Lower leg skin (tissue), 4 donors: ENCODE results near the gene IL3. TPM values are rescaled to one million over a fixed set of nuclear protein-coding genes. Genes with fewer than 3 reads are reported as not detected.

Source experiments
- DNase-seq, 2 donors: peaks; one replicate each; pipeline ENCODE4 v3.0.0-alpha.2; 2019; ENCODE audit warnings: low spot score in 2 of 2
- H3K4me3 ChIP-seq: fragments of 200-600 bp; sonication (generic); 2 replicates; pipeline ENCODE4 v1.5.1; 2017; ENCODE audit warnings: mild to moderate bottlenecking, low read depth; ENCODE audit not compliant: poor library complexity, severe bottlenecking
- CTCF ChIP-seq, 3 donors: fragments of 450-650 bp; IDR thresholded peaks; one replicate each; pipeline ENCODE4 v1.5.1; 2016; ENCODE audit warnings: antibody characterized with exemption in 3 of 3, mild to moderate bottlenecking in 3 of 3, moderate library complexity in 2 of 3
- POLR2A ChIP-seq, 2 donors: fragments of 450-650 bp; IDR thresholded peaks; one replicate each; pipeline ENCODE4 v1.6.1; 2016 to 2017; ENCODE audit warnings: antibody characterized with exemption in 2 of 2, mild to moderate bottlenecking in 1 of 2, moderate library complexity in 1 of 2
- WGBS, 2 donors: methylation state at CpG; one replicate each; pipeline ENCODE4 v1.1.5; 2018; 5-methylcytosine and 5-hydroxymethylcytosine counted together
- intact Hi-C: fragments of 100-400 bp; cut with DNase I; formaldehyde crosslinking; loops from one replicate; pipeline ENCODE4 v1.15.0; 2023; ENCODE audit warnings: low total_unique reads
- total RNA-seq, 4 donors: library from RNA; depleted of rRNA; stranded (reverse); fragments of >200 nt; gene quantifications; one replicate each; pipeline ENCODE4 v1.1.0, GENCODE V29; 2016

The IL3 gene
- total RNA-seq, 4 donors from 2014 or later, result not detected

GRCh38 chr5:132029609-132030330 lies 30.7 kb upstream of the IL3 start:
- intact Hi-C loops, result no loop called here
- TF ChIP-seq CTCF (IDR thresholded peaks at IDR 0.05), result no peak
- no peak for TF ChIP-seq POLR2A (IDR thresholded peaks at IDR 0.05)
- no peak for DNase-seq
- 86 to 88% methylated on average over 4 of the region's 4 CpGs for WGBS, 2 donors
- H3K4me3 ChIP-seq, result no peak overlapping the region

GRCh38 chr5:132030610-132031009 lies 29.8 kb upstream of the IL3 start:
- intact Hi-C loops, result no loop called here
- TF ChIP-seq POLR2A (IDR thresholded peaks at IDR 0.05) (no peak), CTCF (IDR thresholded peaks at IDR 0.05) (no peak)
- no peak overlapping the region for H3K4me3 ChIP-seq
- 79 to 90% methylated on average over 2 of the region's 2 CpGs for WGBS, 2 donors
- DNase-seq, result no peak

GRCh38 chr5:132032196-132032595 lies 28.3 kb upstream of the IL3 start:
- no peak for DNase-seq
- no peak overlapping the region for H3K4me3 ChIP-seq
- intact Hi-C loops, result no loop called here
- TF ChIP-seq POLR2A (IDR thresholded peaks at IDR 0.05) (no peak), CTCF (IDR thresholded peaks at IDR 0.05) (no peak)

GRCh38 chr5:132033122-132033521 lies 27.3 kb upstream of the IL3 start:
- WGBS, 2 donors, result 76 to 78% methylated on average over 4 of the region's 4 CpGs
- DNase-seq, result no peak
- H3K4me3 ChIP-seq, result no peak overlapping the region
- intact Hi-C loops, result no loop called here
- no peak for TF ChIP-seq POLR2A (IDR thresholded peaks at IDR 0.05)
- no peak for TF ChIP-seq CTCF (IDR thresholded peaks at IDR 0.05)

GRCh38 chr5:132037353-132037752 lies 23.1 kb upstream of the IL3 start:
- no peak overlapping the region for H3K4me3 ChIP-seq
- DNase-seq, result no peak
- intact Hi-C loops, result no loop called here
- TF ChIP-seq CTCF (IDR thresholded peaks at IDR 0.05) (no peak), POLR2A (IDR thresholded peaks at IDR 0.05) (no peak)
- WGBS, 2 donors, result 43 to 51% methylated on average over 2 of the region's 2 CpGs

- DNase-seq, result peak in 1 of 2 donors; percentile 68
Observed at GRCh38 chr5:132044207-132044606, 16.2 kb upstream of the IL3 start.

More at GRCh38 chr5:132044207-132044606, 16.2 kb upstream of the IL3 start:
- WGBS, 2 donors, result 78 to 84% methylated on average over 10 of the region's 10 CpGs
- no peak overlapping the region for H3K4me3 ChIP-seq
- intact Hi-C loops, result no loop called here
- no peak for TF ChIP-seq POLR2A (IDR thresholded peaks at IDR 0.05)
- TF ChIP-seq CTCF (IDR thresholded peaks at IDR 0.05), result no peak
